GM18505 (cell line): ENCODE results near the gene GAA.
"Not testable (repeated sequence)": the region's sequence is repeated elsewhere in the genome, so short reads cannot be mapped to it uniquely, and the experiment has no call there.

Experiments
- ATAC-seq: cut with Tn5 transposase; IDR thresholded peaks from one replicate; pipeline ENCODE4 v1.9.1; 2021; ENCODE audit not compliant: unreplicated experiment
- POLR2A ChIP-seq: IDR thresholded peaks from 4 replicates; pipeline ENCODE4 v1.6.1; 2011; ENCODE audit warnings: borderline replicate concordance; ENCODE audit not compliant: insufficient read depth, insufficient read length; ENCODE audit errors: extremely low read depth

Gene GAA

GRCh38 chr17:80146121-80147034 lies 45.0 kb downstream of the GAA start:
- ATAC-seq: peak; percentile 10
- no peak for TF ChIP-seq POLR2A

GRCh38 chr17:80147035-80147822 lies 45.8 kb downstream of the GAA start, which contains the start of gene EIF4A3:
EIF4A3 (minus strand) TSS chr17:80147128; CDS start chr17:80146961, 167 bp downstream.
- peak; percentile 85 for ATAC-seq
- peak; percentile 96 for TF ChIP-seq POLR2A

- ATAC-seq: no peak
- TF ChIP-seq POLR2A: no peak
These were observed 50.0 kb downstream of the GAA start for GRCh38 chr17:80151333-80151732.

- TF ChIP-seq POLR2A: no peak
- no peak for ATAC-seq
These were observed 50.8 kb downstream of the GAA start for GRCh38 chr17:80152081-80152702.

- ATAC-seq: peak; percentile 52
- no peak for TF ChIP-seq POLR2A
These were observed 51.6 kb downstream of the GAA start for GRCh38 chr17:80153004-80153403.

GRCh38 chr17:80154166-80154565 lies 52.8 kb downstream of the GAA start:
- no peak for ATAC-seq
- no peak for TF ChIP-seq POLR2A

GRCh38 chr17:80155600-80155999 lies 54.2 kb downstream of the GAA start:
- ATAC-seq: not testable (repeated sequence)

- no peak for TF ChIP-seq POLR2A
- ATAC-seq: no peak
These were observed 57.5 kb downstream of the GAA start for GRCh38 chr17:80158846-80159245.

- ATAC-seq: no peak
- TF ChIP-seq POLR2A: no peak
These were observed 59.2 kb downstream of the GAA start for GRCh38 chr17:80160536-80160935.

- ATAC-seq: no peak
- no peak for TF ChIP-seq POLR2A
These were observed 62.0 kb downstream of the GAA start for GRCh38 chr17:80163336-80163735.

GRCh38 chr17:80164185-80164584 lies 62.8 kb downstream of the GAA start:
- TF ChIP-seq POLR2A: no peak
- no peak for ATAC-seq

GRCh38 chr17:80166446-80166845 lies 65.1 kb downstream of the GAA start:
- no peak for TF ChIP-seq POLR2A
- ATAC-seq: no peak

GRCh38 chr17:80168371-80168770 lies 67.0 kb downstream of the GAA start:
- no peak for TF ChIP-seq POLR2A
- no peak for ATAC-seq
